Stomach (tissue), 4 donors: ENCODE results near the gene MCC.

Source experiments
- CTCF ChIP-seq, 7 experiments: fragments of 450-650 bp in 4 of 7; fragments of 200-600 bp in 3 of 7; sonication (generic) in 3 of 7; IDR thresholded peaks; one replicate each; pipeline ENCODE4 v1.5.1; 2016 to 2019; ENCODE audit warnings: antibody characterized with exemption in 7 of 7, control low read depth in 2 of 7, mild to moderate bottlenecking in 1 of 7
- POLR2A ChIP-seq, 4 donors: fragments of 450-650 bp; IDR thresholded peaks; one replicate each; pipeline ENCODE4 v1.6.1; 2016; ENCODE audit warnings: antibody characterized with exemption in 4 of 4, control low read depth in 2 of 4, mild to moderate bottlenecking in 1 of 4, moderate library complexity in 1 of 4
- POLR2AphosphoS5 ChIP-seq, 3 donors: sonication (generic); formaldehyde crosslinking; IDR thresholded peaks; one replicate each; pipeline ENCODE4 v1.6.1; 2016; ENCODE audit warnings: antibody characterized with exemption in 3 of 3

DNA sequence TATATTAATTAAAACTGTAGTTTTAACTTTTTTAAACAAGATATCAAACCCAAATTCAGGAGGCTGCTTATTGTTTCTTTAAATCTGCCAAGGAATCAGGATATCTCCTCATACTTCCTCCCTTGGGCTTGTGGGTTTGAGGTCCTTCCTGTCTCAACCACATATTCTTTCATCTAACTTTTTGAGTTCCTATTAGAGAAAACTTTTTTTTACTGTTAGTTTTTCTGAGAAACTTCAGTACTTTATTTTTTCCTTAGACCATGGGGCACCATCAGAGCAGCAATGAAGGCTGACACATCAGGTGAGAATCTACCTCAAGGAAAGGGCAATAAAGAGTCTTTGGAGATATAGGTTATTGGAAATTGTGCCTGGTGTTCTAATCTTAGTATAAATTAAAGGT lies 110.2 kb downstream of the MCC start:
- no peak for TF ChIP-seq CTCF (IDR thresholded peaks at IDR 0.05)
- no peak for TF ChIP-seq POLR2A (IDR thresholded peaks at IDR 0.05)
- TF ChIP-seq POLR2AphosphoS5 (IDR thresholded peaks at IDR 0.05): no peak
